GM12878 (cell line): ENCODE measurements around the gene MCM9. TPM values are rescaled to one million over a fixed set of nuclear protein-coding genes. Genes with fewer than 3 reads are reported as not detected.

Experiments used
- ATAC-seq: fragments of 200-7000 bp; cut with Tn5 transposase; 3 replicates; pipeline ENCODE4 v1.9.1; 2020; ENCODE audit warnings: mild to moderate bottlenecking, moderate library complexity
- BruUV-seq: library from RNA; stranded (reverse); fragments of 400-500 nt; replicated peaks from 2 replicates; lab custom pipeline; 2021; lab: Mats Ljungman, UMichigan
- CTCF ChIA-PET: fragments of 300-600 bp; sonication (Branson Sonifier 250); formaldehyde crosslinking; extraction: SDS; loops from one replicate; lab custom pipeline; 2021; ENCODE audit warnings: inconsistent platforms; lab: Yijun Ruan, JAX
- POLR2A ChIA-PET: fragments of 350-600 bp; formaldehyde crosslinking; extraction: SDS; loops from one replicate; lab custom pipeline; 2021; ENCODE audit warnings: inconsistent platforms; lab: Charles Lee
- RAD21 ChIA-PET: fragments of 300-600 bp; sonication (Branson Sonifier 250); formaldehyde crosslinking; loops from one replicate; lab custom pipeline; 2023; ENCODE audit warnings: antibody characterized with exemption; ENCODE audit not compliant: unreplicated experiment; lab: Charles Lee
- SMC1A ChIA-PET: fragments of 300-600 bp; sonication (Branson Sonifier 250); formaldehyde crosslinking; loops from one replicate; lab custom pipeline; 2023; ENCODE audit not compliant: unreplicated experiment, uncharacterized antibody; lab: Charles Lee
- DNase-seq: peaks from one replicate; pipeline ENCODE4 v3.0.0-alpha.2; 2011; ENCODE audit warnings: low read depth, low spot score
- FAIRE-seq: peaks from 3 replicates; lab custom pipeline; 2011; peaks lifted over from hg19 to GRCh38; lab: Jason Lieb, UNC
- H2AFZ ChIP-seq: 2 replicates; pipeline ENCODE4 v1.6.0; 2011; ENCODE audit warnings: low read depth, low read length, control low read depth; ENCODE audit not compliant: control insufficient read depth
- H3K27ac ChIP-seq: 2 replicates; pipeline ENCODE4 v1.5.1; 2011; ENCODE audit warnings: control low read depth; ENCODE audit not compliant: control insufficient read depth, insufficient read depth
- H3K27me3 ChIP-seq, 2 experiments: replicated peaks in 1 of 2; 2 replicates each; pipeline versions ENCODE4 v1.6.0 to v1.6.1; 2011; ENCODE audit warnings: low read length in 1 of 2; ENCODE audit not compliant: control insufficient read depth in 2 of 2, insufficient read depth in 2 of 2
- H3K36me3 ChIP-seq, 2 experiments: 2 replicates each; pipeline ENCODE4 v1.5.1; 2011; ENCODE audit warnings: low read length in 1 of 2; ENCODE audit not compliant: control insufficient read depth in 2 of 2, insufficient read depth in 2 of 2
- H3K4me1 ChIP-seq: 2 replicates; pipeline ENCODE4 v1.6.1; 2011; ENCODE audit warnings: mild to moderate bottlenecking, low read length, moderate library complexity, mixed read lengths; ENCODE audit not compliant: control insufficient read depth, insufficient read depth
- H3K4me2 ChIP-seq: 2 replicates; pipeline ENCODE4 v1.6.0; 2011; ENCODE audit warnings: control low read depth; ENCODE audit not compliant: control insufficient read depth, insufficient read depth
- H3K4me3 ChIP-seq: fragments of 200-600 bp; sonication (generic); 2 replicates; pipeline ENCODE4 v1.5.1; 2016
- H3K79me2 ChIP-seq: 2 replicates; pipeline ENCODE4 v1.6.0; 2011; ENCODE audit warnings: low read length; ENCODE audit not compliant: control insufficient read depth, insufficient read depth
- H3K9ac ChIP-seq: 2 replicates; pipeline ENCODE4 v1.8.0; 2011; ENCODE audit warnings: low read length, control low read depth, mixed read lengths; ENCODE audit not compliant: control insufficient read depth, insufficient read depth
- H3K9me3 ChIP-seq: replicated peaks from 3 replicates; pipeline ENCODE4 v1.5.1; 2011; ENCODE audit warnings: mild to moderate bottlenecking, low read length; ENCODE audit not compliant: control insufficient read depth, insufficient read depth
- H4K20me1 ChIP-seq: 2 replicates; pipeline ENCODE4 v1.6.0; 2011; ENCODE audit not compliant: control insufficient read depth, insufficient read depth
- BHLHE40 ChIP-seq, 2 experiments: fragments of 450-650 bp in 1 of 2; IDR thresholded peaks; 2 replicates each; pipeline ENCODE4 v1.6.1; 2011 to 2017; ENCODE audit warnings: low read depth in 2 of 2, borderline replicate concordance in 1 of 2, improper control_type of control experiment in 1 of 2, low read length in 1 of 2, mild to moderate bottlenecking in 1 of 2
- DPF2 ChIP-seq: fragments of 450-650 bp; IDR thresholded peaks from 2 replicates; pipeline ENCODE4 v1.6.1; 2017; ENCODE audit warnings: mild to moderate bottlenecking
- E2F4 ChIP-seq: IDR thresholded peaks from 2 replicates; pipeline ENCODE4 v1.6.1; 2012; ENCODE audit warnings: low read depth, low read length, improper control_type of control experiment
- EGR1 ChIP-seq, 2 experiments: IDR thresholded peaks; 1 replicate in 1 of 2; 2 replicates in 1 of 2; pipeline ENCODE4 v1.6.1; 2011 to 2012; ENCODE audit warnings: low read depth in 2 of 2, low read length in 2 of 2, borderline replicate concordance in 1 of 2, mild to moderate bottlenecking in 1 of 2, moderate library complexity in 1 of 2
- ELK1 ChIP-seq: IDR thresholded peaks from 2 replicates; pipeline ENCODE4 v1.6.1; 2012; ENCODE audit warnings: low read depth, low read length, improper control_type of control experiment
- EP300 ChIP-seq, 2 experiments: fragments of 150-350 bp in 1 of 2; IDR thresholded peaks; 2 replicates each; pipeline ENCODE4 v1.6.1; 2011 to 2012; ENCODE audit warnings: low read depth in 2 of 2, low read length in 2 of 2, borderline replicate concordance in 1 of 2, improper control_type of control experiment in 1 of 2, inconsistent platforms in 1 of 2; ENCODE audit not compliant: control insufficient read depth in 1 of 2
- IRF3 ChIP-seq: fragments of 450-650 bp; IDR thresholded peaks from 2 replicates; pipeline ENCODE4 v1.6.1; 2014; ENCODE audit warnings: mild to moderate bottlenecking
- IRF5 ChIP-seq: fragments of 450-650 bp; IDR thresholded peaks from 2 replicates; pipeline ENCODE4 v1.6.1; 2017; ENCODE audit warnings: borderline replicate concordance
- JUND ChIP-seq: IDR thresholded peaks from 2 replicates; pipeline ENCODE4 v1.6.1; 2012; ENCODE audit warnings: low read depth, mild to moderate bottlenecking, low read length, improper control_type of control experiment, moderate library complexity
- MAX ChIP-seq: IDR thresholded peaks from 2 replicates; pipeline ENCODE4 v1.6.1; 2012; ENCODE audit warnings: low read depth, low read length, improper control_type of control experiment
- MTA2 ChIP-seq: fragments of 450-650 bp; IDR thresholded peaks from 2 replicates; pipeline ENCODE4 v1.6.1; 2016; ENCODE audit warnings: low read depth, mild to moderate bottlenecking, moderate library complexity
- MXI1 ChIP-seq: fragments of 150-350 bp; IDR thresholded peaks from 2 replicates; pipeline ENCODE4 v1.6.1; 2011; ENCODE audit warnings: low read depth, mild to moderate bottlenecking, inconsistent platforms, low read length, improper control_type of control experiment
- MYB ChIP-seq: fragments of 150-350 bp; IDR thresholded peaks from 2 replicates; pipeline ENCODE4 v1.6.1; 2014; ENCODE audit warnings: mild to moderate bottlenecking, low read depth, low read length, borderline replicate concordance
- NFYB ChIP-seq: IDR thresholded peaks from 2 replicates; pipeline ENCODE4 v1.6.1; 2011; ENCODE audit warnings: low read depth, mild to moderate bottlenecking, low read length, improper control_type of control experiment, moderate library complexity; ENCODE audit not compliant: insufficient read depth
- NRF1 ChIP-seq: conservative IDR thresholded peaks from 2 replicates; pipeline ENCODE4 v1.6.1; 2011; ENCODE audit warnings: mild to moderate bottlenecking, low read depth, low read length, improper control_type of control experiment
- RUNX3 ChIP-seq: IDR thresholded peaks from 2 replicates; pipeline ENCODE4 v1.6.1; 2012; ENCODE audit warnings: low read length, inconsistent platforms
- SUZ12 ChIP-seq: fragments of 200-600 bp; sonication (generic); IDR thresholded peaks from one replicate; pipeline ENCODE4 v1.6.1; 2018; ENCODE audit warnings: antibody characterized with exemption, mild to moderate bottlenecking; ENCODE audit not compliant: unreplicated experiment
- TCF12 ChIP-seq: IDR thresholded peaks from 2 replicates; pipeline ENCODE4 v1.6.1; 2011; ENCODE audit warnings: low read depth, mild to moderate bottlenecking, low read length
- TCF7 ChIP-seq: IDR thresholded peaks from 2 replicates; pipeline ENCODE4 v1.6.1; 2014; ENCODE audit warnings: antibody characterized with exemption, borderline replicate concordance
- WGBS: methylation state at CpG from one replicate; pipeline ENCODE4 v1.1.6; 2016; ENCODE audit warnings: low lambda C conversion rate; ENCODE audit not compliant: insufficient replicate concordance, insufficient coverage; ENCODE audit errors: missing lambda C conversion rate; 5-methylcytosine and 5-hydroxymethylcytosine counted together
- in situ Hi-C: fragments of 300-500 bp; cut with MboI; formaldehyde crosslinking; loops from 9 replicates; pipeline ENCODE4 v1.14.3; 2018; ENCODE audit warnings: mixed read lengths
- intact Hi-C: fragments of 100-400 bp; cut with micrococcal nuclease; formaldehyde crosslinking; loops from one replicate; pipeline ENCODE4 v1.14.2; 2022; ENCODE audit not compliant: unreplicated experiment
- polyA plus RNA-seq, 11 experiments: library from polyadenylated mRNA; depleted of rRNA in 4 of 11; unstranded in 6 of 11; stranded (reverse) in 5 of 11; fragments of >200 nt; fragmentation: Nextera tagmentation in 4 of 11; fragmentation: Illumina TruSeq in 1 of 11; extraction: Ambion mirVana in 4 of 11; extraction: Trizol in 1 of 11; gene quantifications; 1 replicate in 1 of 11; 2 replicates in 10 of 11; pipeline versions ENCODE4 v1.2.1 to v1.2.3, GENCODE V29; 2011 to 2016; ENCODE audit warnings: inconsistent platforms in 2 of 11, missing spikeins in 2 of 11, low read depth in 1 of 11
- total RNA-seq, 4 experiments: library from RNA; depleted of rRNA in 3 of 4; stranded (reverse); fragments of >200 nt in 3 of 4; fragmentation: Illumina TruSeq in 1 of 4; extraction: Trizol in 1 of 4; gene quantifications; 2 replicates each; pipeline versions ENCODE4 v1.2.1 to v1.2.3, GENCODE V29; 2013 to 2021

The MCM9 gene
- total and polyA plus RNA-seq, 10 of the 15 experiments (the other 5 are each of a cell fraction or from before 2014, with no cell fraction given): 3.4 to 18.5 (median 9.7) TPM

GRCh38 chr6:118869350-118869749, 65.6 kb downstream of the MCM9 start:
- ChIA-PET SMC1A (no interaction called here), RAD21 (no interaction called here), CTCF (no interaction called here), POLR2A (no interaction called here)
- Histone ChIP-seq H3K36me3 (no peaks in the 10 kb centered on the region), H3K27ac (no peak overlapping the region), H3K9me3 (no peaks in the 10 kb centered on the region; the same call in 1 of the 3 replicates), H3K27me3 (no peaks in the 10 kb centered on the region), H3K4me2 (no peak overlapping the region), H4K20me1 (no peaks in the 10 kb centered on the region), H3K4me1 (no peaks in the 10 kb centered on the region), H3K79me2 (no peaks in the 10 kb centered on the region), H2AFZ (no peak overlapping the region), H3K4me3 (no peak overlapping the region), H3K9ac (no peak overlapping the region)
- WGBS: 83% methylated on average over 2 of the region's 2 CpGs
- TF ChIP-seq MTA2: no peak
- no peak for TF ChIP-seq EP300 (IDR thresholded peaks at IDR 0.05; ENCODE audit: borderline replicate concordance in 1 of 2, control insufficient read depth in 1 of 2, low read depth in 2 of 2, low read length in 2 of 2)
- TF ChIP-seq BHLHE40 (IDR thresholded peaks at IDR 0.05; ENCODE audit: borderline replicate concordance in 1 of 2, low read depth in 2 of 2, low read length in 1 of 2): no peak
- no peak for TF ChIP-seq MXI1
- no peak for TF ChIP-seq SUZ12
- no peak for TF ChIP-seq JUND
- no peak for TF ChIP-seq DPF2
- TF ChIP-seq IRF5: no peak
- no peak for TF ChIP-seq MYB
- TF ChIP-seq NFYB: no peak
- TF ChIP-seq RUNX3: no peak
- TF ChIP-seq E2F4: no peak
- no peak for TF ChIP-seq NRF1
- TF ChIP-seq ELK1: no peak
- no peak for TF ChIP-seq TCF7
- TF ChIP-seq MAX: no peak
- TF ChIP-seq TCF12: no peak
- no peak for TF ChIP-seq IRF3
- TF ChIP-seq EGR1 (IDR thresholded peaks at IDR 0.05; ENCODE audit: borderline replicate concordance in 1 of 2, low read depth in 2 of 2, low read length in 2 of 2): no peak
- intact Hi-C loops: no loop called here
- in situ Hi-C loops: no loop called here
- FAIRE-seq (no peak), DNase-seq (no peak), ATAC-seq (no peak)
- no TSS peak for BruUV-seq
